GM12878 (cell line): ENCODE results near the gene COL5A3. TPM values are rescaled to one million over a fixed set of nuclear protein-coding genes. Genes with fewer than 3 reads are reported as not detected.
A peak's percentile ranks its signal among the peaks of the same experiment; 100 is the strongest.

Experiments used
- ATAC-seq: fragments of 200-7000 bp; cut with Tn5 transposase; 3 replicates; pipeline ENCODE4 v1.9.1; 2020; ENCODE audit warnings: mild to moderate bottlenecking, moderate library complexity
- BruUV-seq: library from RNA; stranded (reverse); fragments of 400-500 nt; replicated peaks from 2 replicates; lab custom pipeline; 2021; lab: Mats Ljungman, UMichigan
- CTCF ChIA-PET: fragments of 300-600 bp; sonication (Branson Sonifier 250); formaldehyde crosslinking; extraction: SDS; loops from one replicate; lab custom pipeline; 2021; ENCODE audit warnings: inconsistent platforms; lab: Yijun Ruan, JAX
- POLR2A ChIA-PET: fragments of 350-600 bp; formaldehyde crosslinking; extraction: SDS; loops from one replicate; lab custom pipeline; 2021; ENCODE audit warnings: inconsistent platforms; lab: Charles Lee
- RAD21 ChIA-PET: fragments of 300-600 bp; sonication (Branson Sonifier 250); formaldehyde crosslinking; loops from one replicate; lab custom pipeline; 2023; ENCODE audit warnings: antibody characterized with exemption; ENCODE audit not compliant: unreplicated experiment; lab: Charles Lee
- SMC1A ChIA-PET: fragments of 300-600 bp; sonication (Branson Sonifier 250); formaldehyde crosslinking; loops from one replicate; lab custom pipeline; 2023; ENCODE audit not compliant: unreplicated experiment, uncharacterized antibody; lab: Charles Lee
- DNase-seq: peaks from one replicate; pipeline ENCODE4 v3.0.0-alpha.2; 2011; ENCODE audit warnings: low read depth, low spot score
- FAIRE-seq: peaks from 3 replicates; lab custom pipeline; 2011; peaks lifted over from hg19 to GRCh38; lab: Jason Lieb, UNC
- H2AFZ ChIP-seq: 2 replicates; pipeline ENCODE4 v1.6.0; 2011; ENCODE audit warnings: low read depth, low read length, control low read depth; ENCODE audit not compliant: control insufficient read depth
- H3K27ac ChIP-seq: 2 replicates; pipeline ENCODE4 v1.5.1; 2011; ENCODE audit warnings: control low read depth; ENCODE audit not compliant: control insufficient read depth, insufficient read depth
- H3K27me3 ChIP-seq, 2 experiments: replicated peaks in 1 of 2; 2 replicates each; pipeline versions ENCODE4 v1.6.0 to v1.6.1; 2011; ENCODE audit warnings: low read length in 1 of 2; ENCODE audit not compliant: control insufficient read depth in 2 of 2, insufficient read depth in 2 of 2
- H3K36me3 ChIP-seq, 2 experiments: 2 replicates each; pipeline ENCODE4 v1.5.1; 2011; ENCODE audit warnings: low read length in 1 of 2; ENCODE audit not compliant: control insufficient read depth in 2 of 2, insufficient read depth in 2 of 2
- H3K4me1 ChIP-seq: 2 replicates; pipeline ENCODE4 v1.6.1; 2011; ENCODE audit warnings: mild to moderate bottlenecking, low read length, moderate library complexity, mixed read lengths; ENCODE audit not compliant: control insufficient read depth, insufficient read depth
- H3K4me2 ChIP-seq: 2 replicates; pipeline ENCODE4 v1.6.0; 2011; ENCODE audit warnings: control low read depth; ENCODE audit not compliant: control insufficient read depth, insufficient read depth
- H3K4me3 ChIP-seq: fragments of 200-600 bp; sonication (generic); 2 replicates; pipeline ENCODE4 v1.5.1; 2016
- H3K79me2 ChIP-seq: 2 replicates; pipeline ENCODE4 v1.6.0; 2011; ENCODE audit warnings: low read length; ENCODE audit not compliant: control insufficient read depth, insufficient read depth
- H3K9ac ChIP-seq: 2 replicates; pipeline ENCODE4 v1.8.0; 2011; ENCODE audit warnings: low read length, control low read depth, mixed read lengths; ENCODE audit not compliant: control insufficient read depth, insufficient read depth
- H3K9me3 ChIP-seq: replicated peaks from 3 replicates; pipeline ENCODE4 v1.5.1; 2011; ENCODE audit warnings: mild to moderate bottlenecking, low read length; ENCODE audit not compliant: control insufficient read depth, insufficient read depth
- H4K20me1 ChIP-seq: 2 replicates; pipeline ENCODE4 v1.6.0; 2011; ENCODE audit not compliant: control insufficient read depth, insufficient read depth
- BHLHE40 ChIP-seq, 2 experiments: fragments of 450-650 bp in 1 of 2; IDR thresholded peaks; 2 replicates each; pipeline ENCODE4 v1.6.1; 2011 to 2017; ENCODE audit warnings: low read depth in 2 of 2, borderline replicate concordance in 1 of 2, improper control_type of control experiment in 1 of 2, low read length in 1 of 2, mild to moderate bottlenecking in 1 of 2
- DPF2 ChIP-seq: fragments of 450-650 bp; IDR thresholded peaks from 2 replicates; pipeline ENCODE4 v1.6.1; 2017; ENCODE audit warnings: mild to moderate bottlenecking
- EZH2 ChIP-seq: IDR thresholded peaks from 2 replicates; pipeline ENCODE4 v1.6.1; 2012; ENCODE audit warnings: low read depth, mild to moderate bottlenecking, control low read depth, inconsistent platforms, low read length, borderline replicate concordance; ENCODE audit not compliant: control insufficient read depth
- IKZF1 ChIP-seq: fragments of 450-650 bp; conservative IDR thresholded peaks from 2 replicates; pipeline ENCODE4 v1.6.1; 2017; ENCODE audit warnings: antibody characterized with exemption, mild to moderate bottlenecking
- NR2F1 ChIP-seq: fragments of 450-650 bp; conservative IDR thresholded peaks from 2 replicates; pipeline ENCODE4 v1.6.1; 2017; ENCODE audit warnings: mild to moderate bottlenecking
- POU2F2 ChIP-seq: IDR thresholded peaks from 3 replicates; pipeline ENCODE4 v1.6.1; 2011; ENCODE audit warnings: low read depth, mild to moderate bottlenecking, low read length, borderline replicate concordance
- RAD21 ChIP-seq: IDR thresholded peaks from 2 replicates; pipeline ENCODE4 v1.6.1; 2011; ENCODE audit warnings: mild to moderate bottlenecking, low read depth, low read length, moderate library complexity; ENCODE audit not compliant: insufficient read depth
- RBBP5 ChIP-seq: fragments of 200-600 bp; sonication (generic); conservative IDR thresholded peaks from 2 replicates; pipeline ENCODE4 v1.6.1; 2016
- RCOR1 ChIP-seq: conservative IDR thresholded peaks from 2 replicates; pipeline ENCODE4 v1.6.1; 2012; ENCODE audit warnings: low read depth, low read length, improper control_type of control experiment
- SIN3A ChIP-seq: IDR thresholded peaks from 2 replicates; pipeline ENCODE4 v1.6.1; 2012; ENCODE audit warnings: low read depth, low read length, improper control_type of control experiment
- SMAD1 ChIP-seq: fragments of 450-650 bp; IDR thresholded peaks from 2 replicates; pipeline ENCODE4 v1.6.1; 2018; ENCODE audit warnings: mild to moderate bottlenecking, low read depth; ENCODE audit not compliant: partially characterized antibody
- SMC3 ChIP-seq: IDR thresholded peaks from 2 replicates; pipeline ENCODE4 v1.6.1; 2011; ENCODE audit warnings: low read length, improper control_type of control experiment, borderline replicate concordance
- SREBF2 ChIP-seq: IDR thresholded peaks from 2 replicates; pipeline ENCODE4 v1.6.1; 2012; ENCODE audit warnings: mild to moderate bottlenecking, low read length
- WRNIP1 ChIP-seq: IDR thresholded peaks from 2 replicates; pipeline ENCODE4 v1.6.1; 2011; ENCODE audit warnings: low read depth, low read length, improper control_type of control experiment, borderline replicate concordance
- YBX1 ChIP-seq: fragments of 450-650 bp; IDR thresholded peaks from 2 replicates; pipeline ENCODE4 v1.6.1; 2016; ENCODE audit warnings: antibody characterized with exemption
- YY1 ChIP-seq: IDR thresholded peaks from 2 replicates; pipeline ENCODE4 v1.6.1; 2011; ENCODE audit warnings: low read depth, mild to moderate bottlenecking, low read length
- ZBTB40 ChIP-seq: fragments of 450-650 bp; IDR thresholded peaks from 2 replicates; pipeline ENCODE4 v1.6.1; 2016; ENCODE audit warnings: mild to moderate bottlenecking, moderate library complexity, borderline replicate concordance
- WGBS: methylation state at CpG from one replicate; pipeline ENCODE4 v1.1.6; 2016; ENCODE audit warnings: low lambda C conversion rate; ENCODE audit not compliant: insufficient replicate concordance, insufficient coverage; ENCODE audit errors: missing lambda C conversion rate; 5-methylcytosine and 5-hydroxymethylcytosine counted together
- in situ Hi-C: fragments of 300-500 bp; cut with MboI; formaldehyde crosslinking; loops from 9 replicates; pipeline ENCODE4 v1.14.3; 2018; ENCODE audit warnings: mixed read lengths
- intact Hi-C: fragments of 100-400 bp; cut with micrococcal nuclease; formaldehyde crosslinking; loops from one replicate; pipeline ENCODE4 v1.14.2; 2022; ENCODE audit not compliant: unreplicated experiment
- polyA plus RNA-seq, 11 experiments: library from polyadenylated mRNA; depleted of rRNA in 4 of 11; unstranded in 6 of 11; stranded (reverse) in 5 of 11; fragments of >200 nt; fragmentation: Nextera tagmentation in 4 of 11; fragmentation: Illumina TruSeq in 1 of 11; extraction: Ambion mirVana in 4 of 11; extraction: Trizol in 1 of 11; gene quantifications; 1 replicate in 1 of 11; 2 replicates in 10 of 11; pipeline versions ENCODE4 v1.2.1 to v1.2.3, GENCODE V29; 2011 to 2016; ENCODE audit warnings: inconsistent platforms in 2 of 11, missing spikeins in 2 of 11, low read depth in 1 of 11
- total RNA-seq, 4 experiments: library from RNA; depleted of rRNA in 3 of 4; stranded (reverse); fragments of >200 nt in 3 of 4; fragmentation: Illumina TruSeq in 1 of 4; extraction: Trizol in 1 of 4; gene quantifications; 2 replicates each; pipeline versions ENCODE4 v1.2.1 to v1.2.3, GENCODE V29; 2013 to 2021
- TF ChIP-seq, protein P1 (sequence below), 3 experiments: IDR thresholded peaks in 2 of 3; conservative IDR thresholded peaks in 1 of 3; 2 replicates each; pipeline ENCODE4 v1.5.1; 2011; ENCODE audit warnings: low read depth in 3 of 3, low read length in 3 of 3, mild to moderate bottlenecking in 3 of 3, control low read depth in 2 of 3, moderate library complexity in 2 of 3, inconsistent platforms in 1 of 3, mixed read lengths in 1 of 3; ENCODE audit not compliant: control insufficient read depth in 2 of 3, insufficient read depth in 1 of 3; ENCODE audit errors: extremely low read depth in 1 of 3

The COL5A3 gene
- total and polyA plus RNA-seq, 10 of the 15 experiments (the other 5 are each of a cell fraction or from before 2014, with no cell fraction given), result under 0.01 to 8.3 (median 0.10) TPM; not detected in 2

DNA sequence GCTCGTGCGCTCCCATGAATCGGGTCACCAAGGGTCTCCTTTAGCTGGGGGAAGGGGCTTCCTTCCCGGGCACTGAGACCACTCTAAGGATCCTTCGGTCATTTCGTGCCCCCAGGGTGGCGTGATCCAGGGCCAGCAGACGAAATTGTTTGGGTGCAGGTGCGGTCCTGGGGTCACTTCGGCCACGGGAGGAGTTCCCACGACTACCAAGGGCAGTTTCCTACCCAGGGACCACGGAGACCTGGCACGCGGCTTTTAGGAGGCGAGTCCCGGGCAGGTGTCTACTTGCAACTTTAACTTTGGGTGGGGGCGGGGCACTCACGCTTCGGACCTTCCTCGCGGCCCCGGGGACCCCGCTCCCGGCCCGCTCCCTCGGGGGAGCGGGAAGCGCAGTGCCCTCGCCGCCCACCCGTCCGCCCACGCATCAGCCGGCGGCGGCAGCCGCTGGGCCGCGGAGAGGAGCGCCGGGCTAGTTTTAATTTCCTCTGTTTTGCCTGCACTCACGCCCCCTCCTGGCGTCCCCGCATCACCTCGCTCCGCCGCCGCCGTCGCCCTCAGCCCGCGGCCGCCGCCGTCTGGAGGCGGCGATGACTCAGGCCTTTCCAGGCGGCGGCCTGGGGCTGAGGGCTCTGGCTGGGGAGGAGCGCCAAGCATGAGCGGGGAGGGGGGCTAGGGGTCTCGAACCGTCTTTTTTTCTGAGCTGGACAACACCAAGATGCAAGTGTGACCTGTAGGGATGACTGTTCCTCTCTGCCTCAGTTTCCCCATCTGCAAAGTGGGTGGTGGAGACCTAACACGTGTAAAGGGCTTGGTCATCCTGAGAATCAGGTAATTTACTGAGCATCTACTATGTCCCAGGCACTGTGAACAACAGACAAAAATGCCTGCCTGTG is 95.7 kb downstream of the COL5A3 start:
- Histone ChIP-seq H3K4me1 (peaks cover 6% of the 10 kb centered on the region), H3K79me2 (no peaks in the 10 kb centered on the region), H3K4me2 (peak overlapping the region; percentile 64), H3K27me3 (peaks cover 6 to 9% of the 10 kb centered on the region in 2 experiments), H4K20me1 (no peaks in the 10 kb centered on the region), H2AFZ (no peak overlapping the region), H3K9me3 (no peaks in the 10 kb centered on the region), H3K36me3 (no peaks in the 10 kb centered on the region), H3K4me3 (peak overlapping the region; percentile 52; the same call in 1 of the 2 replicates), H3K27ac (no peak overlapping the region), H3K9ac (no peak overlapping the region)
- ATAC-seq, result peak; percentile 79
- 1% methylated on average over 57 of the region's 65 CpGs for WGBS
- CTCF ChIA-PET, result interaction anchor here (1.0 kb wide), 1 partner anchor 16 kb away, joined by 3 read pairs; no protein-coding TSS in a partner anchor
- RAD21 ChIA-PET, result no interaction called here
- intact Hi-C loops, result no loop called here
- no peak for FAIRE-seq
- POLR2A ChIA-PET, result no interaction called here
- SMC1A ChIA-PET, result no interaction called here
- DNase-seq, result no peak
- BruUV-seq, result no TSS peak
- in situ Hi-C loops, result loop anchor here (10.0 kb wide), 1 partner anchor 780 kb away; no protein-coding TSS in a partner anchor
- 0 out of 2 replicates have a peak, but pooled peaks have one; percentile 12 for TF ChIP-seq YY1
- no peak for TF ChIP-seq SIN3A
- TF ChIP-seq EZH2, result no peak
- TF ChIP-seq RBBP5, result no peak
- TF ChIP-seq RCOR1, result no peak
- TF ChIP-seq SMAD1, result no peak
- TF ChIP-seq DPF2, result 0 out of 2 replicates have a peak, but pooled peaks have one; percentile 59
- TF ChIP-seq, protein P1, sequence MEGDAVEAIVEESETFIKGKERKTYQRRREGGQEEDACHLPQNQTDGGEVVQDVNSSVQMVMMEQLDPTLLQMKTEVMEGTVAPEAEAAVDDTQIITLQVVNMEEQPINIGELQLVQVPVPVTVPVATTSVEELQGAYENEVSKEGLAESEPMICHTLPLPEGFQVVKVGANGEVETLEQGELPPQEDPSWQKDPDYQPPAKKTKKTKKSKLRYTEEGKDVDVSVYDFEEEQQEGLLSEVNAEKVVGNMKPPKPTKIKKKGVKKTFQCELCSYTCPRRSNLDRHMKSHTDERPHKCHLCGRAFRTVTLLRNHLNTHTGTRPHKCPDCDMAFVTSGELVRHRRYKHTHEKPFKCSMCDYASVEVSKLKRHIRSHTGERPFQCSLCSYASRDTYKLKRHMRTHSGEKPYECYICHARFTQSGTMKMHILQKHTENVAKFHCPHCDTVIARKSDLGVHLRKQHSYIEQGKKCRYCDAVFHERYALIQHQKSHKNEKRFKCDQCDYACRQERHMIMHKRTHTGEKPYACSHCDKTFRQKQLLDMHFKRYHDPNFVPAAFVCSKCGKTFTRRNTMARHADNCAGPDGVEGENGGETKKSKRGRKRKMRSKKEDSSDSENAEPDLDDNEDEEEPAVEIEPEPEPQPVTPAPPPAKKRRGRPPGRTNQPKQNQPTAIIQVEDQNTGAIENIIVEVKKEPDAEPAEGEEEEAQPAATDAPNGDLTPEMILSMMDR (IDR thresholded peaks at IDR 0.05 in 2 of 3, conservative IDR thresholded peaks at IDR 0.05 in 1 of 3; ENCODE audit: control insufficient read depth in 2 of 3, extremely low read depth in 1 of 3, insufficient read depth in 1 of 3, low read depth in 3 of 3, low read length in 3 of 3), result peak; percentile 39 to 43 (median 39); a peak in 4 of 6 replicates
- TF ChIP-seq POU2F2, result no peak
- peak; percentile 66 for TF ChIP-seq IKZF1
- TF ChIP-seq WRNIP1, result no peak
- no peak for TF ChIP-seq SREBF2
- TF ChIP-seq NR2F1, result 0 out of 2 replicates have a peak, but pooled peaks have one; percentile 24
- peak in 1 of 2 experiments; percentile 28; a peak in 1 of 4 replicates for TF ChIP-seq BHLHE40 (IDR thresholded peaks at IDR 0.05; ENCODE audit: borderline replicate concordance in 1 of 2, low read depth in 2 of 2, low read length in 1 of 2)
- TF ChIP-seq YBX1, result no peak
- TF ChIP-seq RAD21, result peak; percentile 42
- no peak for TF ChIP-seq ZBTB40
- TF ChIP-seq SMC3, result peak; percentile 37; the same call in 1 of the 2 replicates
